Measurements from ENCODE around the gene CDK5RAP1. TPM values are rescaled to one million over a fixed set of nuclear protein-coding genes. Genes with fewer than 3 reads are reported as not detected.

Gene CDK5RAP1
- total RNA-seq, 1 donor from 2014 or later: 15.0 TPM

- H3K27me3 ChIP-seq: no peaks in the 10 kb centered on the region
- H3K9me3 ChIP-seq: no peaks in the 10 kb centered on the region
- H3K27ac ChIP-seq: no peak overlapping the region
- H3K4me3 ChIP-seq: no peak overlapping the region
- intact Hi-C loops (cut with DNase I): no loop called here
- no peak for DNase-seq (ENCODE audit: extremely low spot score in 2 of 2)
- TF ChIP-seq POLR2AphosphoS5 (IDR thresholded peaks at IDR 0.05; ENCODE audit: insufficient read depth in 1 of 2, low read depth in 1 of 2) (no peak), POLR2A (IDR thresholded peaks at IDR 0.05) (no peak), CTCF (IDR thresholded peaks at IDR 0.05) (no peak)
- no peaks in the 10 kb centered on the region for H3K4me1 ChIP-seq
- no peaks in the 10 kb centered on the region for H3K36me3 ChIP-seq
Measured at GRCh38 chr20:33310327-33310899, 90.9 kb downstream of the CDK5RAP1 start.

- Histone ChIP-seq H3K4me1 (no peaks in the 10 kb centered on the region), H3K27me3 (no peaks in the 10 kb centered on the region), H3K9me3 (no peaks in the 10 kb centered on the region), H3K27ac (no peak overlapping the region), H3K36me3 (no peaks in the 10 kb centered on the region), H3K4me3 (no peak overlapping the region)
- intact Hi-C loops (cut with DNase I): no loop called here
- no peak for TF ChIP-seq CTCF (IDR thresholded peaks at IDR 0.05)
- TF ChIP-seq POLR2AphosphoS5 (IDR thresholded peaks at IDR 0.05; ENCODE audit: insufficient read depth in 1 of 2, low read depth in 1 of 2): no peak
- no peak for TF ChIP-seq POLR2A (IDR thresholded peaks at IDR 0.05)
- DNase-seq (ENCODE audit: extremely low spot score in 2 of 2): no peak
Measured at GRCh38 chr20:33309631-33310030, 91.7 kb downstream of the CDK5RAP1 start.

Other genes with a start within 250 kb of the CDK5RAP1 start
- not detected for gene BPIFA2, start 233.4 kb downstream of the CDK5RAP1 start, total RNA-seq
- not detected for gene BPIFA3, start 184.2 kb downstream of the CDK5RAP1 start, total RNA-seq
- gene BPIFA1, start 165.5 kb downstream of the CDK5RAP1 start, total RNA-seq: not detected
- gene BPIFB1, start 118.3 kb downstream of the CDK5RAP1 start, total RNA-seq: not detected
- 23.8 TPM for gene SNTA1, start 42.2 kb upstream of the CDK5RAP1 start, total RNA-seq
- gene CBFA2T2, start 88.6 kb upstream of the CDK5RAP1 start, total RNA-seq: 34.9 TPM